Measurements from ENCODE around the gene ZBTB40. TPM values are rescaled to one million over a fixed set of nuclear protein-coding genes. Genes with fewer than 3 reads are reported as not detected.

ZBTB40 gene
- total RNA-seq, 1 donor from 2014 or later = 32.1 TPM

- DNase-seq (ENCODE audit: low spot score) = no peak
Observed at GRCh38 chr1:22530715-22531114, 79.1 kb downstream of the ZBTB40 start.

GRCh38 chr1:22531251-22531650 lies 79.6 kb downstream of the ZBTB40 start:
- no peak for DNase-seq (ENCODE audit: low spot score)

- no peak for DNase-seq (ENCODE audit: low spot score)
Observed at GRCh38 chr1:22533244-22533895, 81.7 kb downstream of the ZBTB40 start.

- DNase-seq (ENCODE audit: low spot score) = no peak
Observed at GRCh38 chr1:22534951-22535350, 83.3 kb downstream of the ZBTB40 start.

GRCh38 chr1:22535399-22535798 lies 83.7 kb downstream of the ZBTB40 start:
- no peak for DNase-seq (ENCODE audit: low spot score)

- DNase-seq (ENCODE audit: low spot score) = no peak
Observed at GRCh38 chr1:22536506-22536905, 84.9 kb downstream of the ZBTB40 start.

- no peak for DNase-seq (ENCODE audit: low spot score)
Observed at GRCh38 chr1:22537441-22538139, 85.9 kb downstream of the ZBTB40 start.

GRCh38 chr1:22539510-22540118 lies 88.0 kb downstream of the ZBTB40 start:
- no peak for DNase-seq (ENCODE audit: low spot score)

- DNase-seq (ENCODE audit: low spot score) = no peak
Observed at GRCh38 chr1:22540337-22540736, 88.7 kb downstream of the ZBTB40 start.

- no peak for DNase-seq (ENCODE audit: low spot score)
Observed at GRCh38 chr1:22542886-22543285, 91.2 kb downstream of the ZBTB40 start.

- DNase-seq (ENCODE audit: low spot score) = no peak
Observed at GRCh38 chr1:22543679-22544078, 92.0 kb downstream of the ZBTB40 start.

GRCh38 chr1:22544606-22545005 lies 93.0 kb downstream of the ZBTB40 start:
- DNase-seq (ENCODE audit: low spot score) = no peak

- DNase-seq (ENCODE audit: low spot score) = no peak
Observed at GRCh38 chr1:22545141-22545540, 93.5 kb downstream of the ZBTB40 start.

GRCh38 chr1:22547186-22547817 lies 95.7 kb downstream of the ZBTB40 start:
- DNase-seq (ENCODE audit: low spot score) = no peak

- no peak for DNase-seq (ENCODE audit: low spot score)
Observed at GRCh38 chr1:22547818-22548462, 96.3 kb downstream of the ZBTB40 start.

GRCh38 chr1:22550021-22550420 lies 98.4 kb downstream of the ZBTB40 start:
- DNase-seq (ENCODE audit: low spot score) = no peak

- no peak for DNase-seq (ENCODE audit: low spot score)
Observed at GRCh38 chr1:22551591-22551990, 99.9 kb downstream of the ZBTB40 start.

GRCh38 chr1:22552021-22552420 lies 100.4 kb downstream of the ZBTB40 start:
- no peak for DNase-seq (ENCODE audit: low spot score)

- DNase-seq (ENCODE audit: low spot score) = no peak
Observed at GRCh38 chr1:22553104-22553880, 101.6 kb downstream of the ZBTB40 start.

- DNase-seq (ENCODE audit: low spot score) = no peak
Observed at GRCh38 chr1:22553991-22554522, 102.4 kb downstream of the ZBTB40 start.

- no peak for DNase-seq (ENCODE audit: low spot score)
Observed at GRCh38 chr1:22555371-22555656, 103.7 kb downstream of the ZBTB40 start.
